MM.1S (cell line): Measurements from ENCODE around the gene LOX.

Source experiments
- DNase-seq: peaks from one replicate; pipeline ENCODE4 v3.0.0-alpha.2; 2015
- H2AFZ ChIP-seq: fragments of 300-600 bp; sonication (generic); 2 replicates; pipeline ENCODE4 v1.6.0; 2016; ENCODE audit warnings: antibody characterized with exemption, low read length
- H3F3A ChIP-seq: fragments of 300-600 bp; sonication (generic); 2 replicates; pipeline ENCODE4 v1.6.1; 2016; ENCODE audit warnings: mild to moderate bottlenecking, antibody characterized with exemption, low read length, moderate library complexity, mixed read lengths; ENCODE audit not compliant: insufficient read depth
- H3K27ac ChIP-seq: fragments of 300-600 bp; sonication (generic); 2 replicates; pipeline ENCODE4 v1.5.1; 2016; ENCODE audit warnings: mild to moderate bottlenecking, low read length
- H3K27me3 ChIP-seq: fragments of 300-600 bp; sonication (generic); replicated peaks from 2 replicates; pipeline ENCODE4 v1.6.0; 2016; ENCODE audit warnings: low read length; ENCODE audit not compliant: insufficient read depth
- H3K36me3 ChIP-seq: fragments of 300-600 bp; sonication (generic); replicated peaks from 2 replicates; pipeline ENCODE4 v1.6.1; 2016; ENCODE audit warnings: mild to moderate bottlenecking, low read length, mixed read lengths; ENCODE audit not compliant: insufficient read depth
- H3K4me1 ChIP-seq: fragments of 300-600 bp; sonication (generic); 2 replicates; pipeline ENCODE4 v1.6.1; 2016; ENCODE audit warnings: low read length, mixed read lengths
- H3K4me2 ChIP-seq: fragments of 300-600 bp; sonication (generic); 2 replicates; pipeline ENCODE4 v1.6.0; 2016; ENCODE audit warnings: low read depth, low read length
- H3K4me3 ChIP-seq: fragments of 300-600 bp; sonication (generic); 2 replicates; pipeline ENCODE4 v1.5.1; 2016; ENCODE audit warnings: low read length, mixed read lengths
- H3K79me2 ChIP-seq: fragments of 300-600 bp; sonication (generic); 2 replicates; pipeline ENCODE4 v1.6.1; 2016; ENCODE audit warnings: mixed run types, low read length, mixed read lengths
- H3K9ac ChIP-seq: fragments of 300-600 bp; sonication (generic); 2 replicates; pipeline ENCODE4 v1.6.1; 2016; ENCODE audit warnings: low read length, mixed read lengths
- H3K9me2 ChIP-seq: fragments of 300-600 bp; sonication (generic); replicated peaks from 2 replicates; pipeline ENCODE4 v1.6.1; 2016; ENCODE audit warnings: mild to moderate bottlenecking, low read length, mixed read lengths; ENCODE audit not compliant: insufficient read depth
- H3K9me3 ChIP-seq: fragments of 300-600 bp; sonication (generic); replicated peaks from 2 replicates; pipeline ENCODE4 v1.6.1; 2016; ENCODE audit warnings: mild to moderate bottlenecking, low read length, mixed read lengths; ENCODE audit not compliant: insufficient read depth
- H4K20me1 ChIP-seq: fragments of 300-600 bp; sonication (generic); 2 replicates; pipeline ENCODE4 v1.6.1; 2016; ENCODE audit warnings: mild to moderate bottlenecking, low read length, moderate library complexity, mixed read lengths; ENCODE audit not compliant: insufficient read depth
- EZH2 ChIP-seq: fragments of 300-600 bp; sonication (generic); optimal IDR thresholded peaks from 2 replicates; pipeline ENCODE3; 2017; ENCODE audit warnings: low read depth, mild to moderate bottlenecking, antibody characterized with exemption, low read length, mixed read lengths
- EZH2phosphoT487 ChIP-seq: fragments of 300-600 bp; sonication (generic); IDR thresholded peaks from 2 replicates; pipeline ENCODE4 v1.6.1; 2018; ENCODE audit warnings: antibody characterized with exemption, low read length
- TF ChIP-seq, protein P1 (sequence below): fragments of 300-600 bp; sonication (generic); IDR thresholded peaks from 2 replicates; pipeline ENCODE4 v1.5.1; 2016; ENCODE audit warnings: antibody characterized with exemption, low read length, mixed read lengths

LOX gene

DNA sequence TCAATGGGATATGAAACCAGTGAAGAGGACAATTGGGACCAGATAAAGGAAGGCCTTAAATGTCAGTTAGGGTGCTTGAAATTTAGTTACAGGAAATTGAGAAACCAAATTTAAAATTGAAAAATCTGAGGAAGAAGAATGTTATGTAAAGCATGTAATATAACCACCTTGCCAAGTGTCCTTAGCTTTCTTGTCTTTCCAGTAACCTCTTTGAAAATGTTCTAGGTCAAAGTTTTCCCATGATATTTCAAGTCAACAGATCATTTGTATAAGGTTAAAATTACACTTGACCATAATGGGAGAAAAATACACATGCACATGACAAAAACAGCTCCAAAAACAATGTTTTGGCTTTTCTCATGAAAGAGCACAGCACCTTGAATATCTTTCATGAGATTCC is 21.1 kb downstream of the LOX start:
- no peak for DNase-seq
- no peak overlapping the region for H3K4me2 ChIP-seq
- no peak overlapping the region for H3K27ac ChIP-seq
- H3F3A ChIP-seq: no peaks in the 10 kb centered on the region
- no peaks in the 10 kb centered on the region for H3K4me1 ChIP-seq
- H3K79me2 ChIP-seq: no peaks in the 10 kb centered on the region
- H3K4me3 ChIP-seq: no peak overlapping the region
- H3K27me3 ChIP-seq: no peaks in the 10 kb centered on the region
- H4K20me1 ChIP-seq: no peaks in the 10 kb centered on the region
- H3K9me3 ChIP-seq: no peaks in the 10 kb centered on the region
- H3K9me2 ChIP-seq: no peaks in the 10 kb centered on the region
- no peaks in the 10 kb centered on the region for H3K36me3 ChIP-seq
- no peak overlapping the region for H3K9ac ChIP-seq
- TF ChIP-seq, protein P1, sequence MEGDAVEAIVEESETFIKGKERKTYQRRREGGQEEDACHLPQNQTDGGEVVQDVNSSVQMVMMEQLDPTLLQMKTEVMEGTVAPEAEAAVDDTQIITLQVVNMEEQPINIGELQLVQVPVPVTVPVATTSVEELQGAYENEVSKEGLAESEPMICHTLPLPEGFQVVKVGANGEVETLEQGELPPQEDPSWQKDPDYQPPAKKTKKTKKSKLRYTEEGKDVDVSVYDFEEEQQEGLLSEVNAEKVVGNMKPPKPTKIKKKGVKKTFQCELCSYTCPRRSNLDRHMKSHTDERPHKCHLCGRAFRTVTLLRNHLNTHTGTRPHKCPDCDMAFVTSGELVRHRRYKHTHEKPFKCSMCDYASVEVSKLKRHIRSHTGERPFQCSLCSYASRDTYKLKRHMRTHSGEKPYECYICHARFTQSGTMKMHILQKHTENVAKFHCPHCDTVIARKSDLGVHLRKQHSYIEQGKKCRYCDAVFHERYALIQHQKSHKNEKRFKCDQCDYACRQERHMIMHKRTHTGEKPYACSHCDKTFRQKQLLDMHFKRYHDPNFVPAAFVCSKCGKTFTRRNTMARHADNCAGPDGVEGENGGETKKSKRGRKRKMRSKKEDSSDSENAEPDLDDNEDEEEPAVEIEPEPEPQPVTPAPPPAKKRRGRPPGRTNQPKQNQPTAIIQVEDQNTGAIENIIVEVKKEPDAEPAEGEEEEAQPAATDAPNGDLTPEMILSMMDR: no peak
- no peak for TF ChIP-seq EZH2phosphoT487
- no peak for TF ChIP-seq EZH2
- no peak overlapping the region for H2AFZ ChIP-seq

DNA sequence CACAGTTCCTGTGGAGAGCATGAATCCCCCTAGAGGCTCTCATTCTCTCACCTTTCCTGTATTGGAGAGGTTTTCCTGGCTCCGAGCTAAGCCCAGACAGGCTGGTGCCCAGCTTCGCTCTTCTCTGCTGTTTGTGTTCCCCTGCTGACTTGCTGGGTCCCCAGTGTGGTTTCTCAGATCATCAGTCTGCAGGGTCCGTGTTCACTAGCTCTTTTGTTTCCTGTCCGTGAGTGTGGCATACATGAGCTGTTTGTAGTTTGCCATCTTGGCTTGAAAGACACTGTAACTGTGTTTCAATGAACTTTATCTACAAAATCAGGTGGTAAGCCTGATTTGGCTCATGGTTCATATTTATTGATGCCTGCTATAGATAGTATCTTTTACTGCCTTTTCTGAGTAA is 23.8 kb downstream of the LOX start:
- H3K4me1 ChIP-seq: no peaks in the 10 kb centered on the region
- H3K9me2 ChIP-seq: no peaks in the 10 kb centered on the region
- no peaks in the 10 kb centered on the region for H4K20me1 ChIP-seq
- no peak overlapping the region for H3K4me3 ChIP-seq
- H3F3A ChIP-seq: no peaks in the 10 kb centered on the region
- no peak overlapping the region for H3K9ac ChIP-seq
- H3K27me3 ChIP-seq: no peaks in the 10 kb centered on the region
- H3K27ac ChIP-seq: no peak overlapping the region
- H3K36me3 ChIP-seq: no peaks in the 10 kb centered on the region
- no peak for DNase-seq
- TF ChIP-seq EZH2 (no peak), EZH2phosphoT487 (no peak)
- TF ChIP-seq, protein P1: no peak
- no peaks in the 10 kb centered on the region for H3K9me3 ChIP-seq
- no peak overlapping the region for H3K4me2 ChIP-seq
- no peaks in the 10 kb centered on the region for H3K79me2 ChIP-seq
- no peak overlapping the region for H2AFZ ChIP-seq

DNA sequence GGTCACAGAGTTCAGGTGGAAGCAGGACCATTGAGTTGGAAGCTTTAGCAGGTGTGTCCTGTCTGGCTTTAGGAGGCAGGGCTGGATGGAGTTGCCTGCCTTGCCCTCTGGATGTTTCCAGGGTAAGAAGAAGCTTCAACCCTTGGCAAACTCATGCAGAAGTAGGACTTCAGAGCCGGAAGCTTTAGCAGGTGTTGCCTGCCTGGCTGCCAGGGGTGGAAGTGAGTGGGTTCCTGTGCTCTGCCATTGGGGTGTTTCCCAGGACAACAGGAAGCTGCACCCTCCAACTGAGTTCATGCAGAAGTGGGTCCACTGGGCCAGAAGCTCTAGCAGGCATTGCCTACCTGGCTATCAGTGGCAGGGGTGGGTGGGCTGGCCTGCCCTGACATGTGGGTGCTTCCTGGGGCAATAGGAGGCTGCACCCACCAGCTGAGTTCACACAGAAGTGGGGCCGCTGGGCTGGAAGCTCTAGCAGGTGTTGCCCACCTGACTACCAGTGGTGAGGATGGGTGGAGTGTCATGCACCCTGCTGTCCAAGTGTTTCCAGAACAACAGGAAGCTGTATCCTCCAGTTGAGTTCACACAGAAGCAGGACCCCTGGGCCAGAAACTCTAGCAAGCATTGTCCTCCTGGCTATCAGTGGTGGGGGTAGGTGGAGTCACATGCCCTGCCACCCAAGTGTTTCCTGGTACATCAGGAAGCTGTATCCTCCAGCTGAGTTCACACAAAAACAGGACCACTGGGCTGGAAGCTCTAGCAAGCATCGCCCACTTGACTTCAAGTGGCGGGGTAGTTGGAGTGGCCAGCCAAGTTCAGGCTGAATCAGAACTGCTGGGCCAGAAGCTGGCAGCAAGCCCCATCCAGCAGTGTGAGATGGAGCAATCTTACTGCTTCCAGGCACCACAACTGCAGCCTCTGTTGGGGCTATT is 24.6 kb downstream of the LOX start:
- Histone ChIP-seq H3F3A (no peaks in the 10 kb centered on the region), H3K9me2 (no peaks in the 10 kb centered on the region), H3K36me3 (no peaks in the 10 kb centered on the region), H4K20me1 (no peaks in the 10 kb centered on the region), H3K4me2 (no peak overlapping the region), H3K9ac (no peak overlapping the region), H3K27ac (no peak overlapping the region), H3K79me2 (no peaks in the 10 kb centered on the region), H2AFZ (no peak overlapping the region), H3K9me3 (no peaks in the 10 kb centered on the region), H3K27me3 (no peaks in the 10 kb centered on the region), H3K4me3 (no peak overlapping the region), H3K4me1 (no peaks in the 10 kb centered on the region)
- TF ChIP-seq, protein P1: no peak
- no peak for TF ChIP-seq EZH2phosphoT487
- TF ChIP-seq EZH2: no peak
- no peak for DNase-seq
